Trophoblast cell (in vitro differentiated cells and primary cell): ENCODE results near the gene EPB41.

Experiments used
- DNase-seq, 2 donors: peaks; one replicate each; pipeline ENCODE4 v3.0.0-alpha.2; 2016
- H2AFZ ChIP-seq: 2 replicates; pipeline ENCODE4 v1.6.1; 2013; ENCODE audit warnings: low read length, moderate library complexity, mild to moderate bottlenecking; ENCODE audit not compliant: insufficient read depth, poor library complexity
- H2AK5ac ChIP-seq: 2 replicates; pipeline ENCODE4 v1.6.1; 2013; ENCODE audit warnings: mild to moderate bottlenecking, low read length
- H2BK120ac ChIP-seq: 2 replicates; pipeline ENCODE4 v1.6.1; 2013; ENCODE audit warnings: low read length, mild to moderate bottlenecking, moderate library complexity; ENCODE audit not compliant: insufficient read depth, poor library complexity
- H2BK12ac ChIP-seq: 2 replicates; pipeline ENCODE4 v1.6.1; 2013; ENCODE audit warnings: mild to moderate bottlenecking, low read length, moderate library complexity
- H2BK5ac ChIP-seq: 2 replicates; pipeline ENCODE4 v1.6.1; 2013; ENCODE audit warnings: low read length, low read depth, moderate library complexity, mild to moderate bottlenecking; ENCODE audit not compliant: poor library complexity
- H3K14ac ChIP-seq: 2 replicates; pipeline ENCODE4 v1.6.1; 2013; ENCODE audit warnings: mild to moderate bottlenecking, low read length
- H3K18ac ChIP-seq: 2 replicates; pipeline ENCODE4 v1.6.1; 2013; ENCODE audit warnings: mild to moderate bottlenecking, low read length
- H3K23ac ChIP-seq: 2 replicates; pipeline ENCODE4 v1.6.1; 2013; ENCODE audit warnings: low read length
- H3K27ac ChIP-seq: 2 replicates; pipeline ENCODE4 v1.5.1; 2013; ENCODE audit warnings: low read depth, mild to moderate bottlenecking, inconsistent platforms, low read length, moderate library complexity
- H3K27me3 ChIP-seq: 2 replicates; pipeline ENCODE4 v1.6.1; 2013; ENCODE audit warnings: inconsistent platforms, mild to moderate bottlenecking, low read length, moderate library complexity; ENCODE audit not compliant: insufficient read depth
- H3K36me3 ChIP-seq, 2 experiments: 1 replicate in 1 of 2; 2 replicates in 1 of 2; pipeline ENCODE4 v1.6.1; 2013; ENCODE audit warnings: low read length in 2 of 2, mild to moderate bottlenecking in 2 of 2, moderate library complexity in 1 of 2; ENCODE audit not compliant: insufficient read depth in 2 of 2, control insufficient read depth in 1 of 2
- H3K4ac ChIP-seq: 2 replicates; pipeline ENCODE4 v1.6.1; 2013; ENCODE audit warnings: low read depth, mild to moderate bottlenecking, low read length, moderate library complexity
- H3K4me1 ChIP-seq, 2 experiments: 1 replicate in 1 of 2; 2 replicates in 1 of 2; pipeline ENCODE4 v1.6.1; 2013; ENCODE audit warnings: low read length in 2 of 2, mild to moderate bottlenecking in 2 of 2, moderate library complexity in 1 of 2; ENCODE audit not compliant: insufficient read depth in 2 of 2, control insufficient read depth in 1 of 2
- H3K4me2 ChIP-seq: 2 replicates; pipeline ENCODE4 v1.6.1; 2013; ENCODE audit warnings: inconsistent platforms, mild to moderate bottlenecking, low read length, moderate library complexity
- H3K4me3 ChIP-seq: 2 replicates; pipeline ENCODE4 v1.5.1; 2013; ENCODE audit warnings: mild to moderate bottlenecking, low read depth, low read length, inconsistent platforms
- H3K79me1 ChIP-seq: one replicate; pipeline ENCODE4 v1.6.1; 2013; ENCODE audit warnings: low read length
- H3K79me2 ChIP-seq: 2 replicates; pipeline ENCODE4 v1.6.1; 2013; ENCODE audit warnings: low read length, mild to moderate bottlenecking; ENCODE audit not compliant: control insufficient read depth, insufficient read depth, poor library complexity
- H3K9ac ChIP-seq: 2 replicates; pipeline ENCODE4 v1.6.1; 2013; ENCODE audit warnings: mild to moderate bottlenecking, low read length
- H3K9me3 ChIP-seq: 2 replicates; pipeline ENCODE4 v1.6.1; 2013; ENCODE audit warnings: low read depth, mild to moderate bottlenecking, control low read depth, inconsistent platforms, low read length; ENCODE audit not compliant: insufficient read depth
- H4K12ac ChIP-seq: 2 replicates; pipeline ENCODE4 v1.6.1; 2013; ENCODE audit warnings: low read depth, mild to moderate bottlenecking, low read length, moderate library complexity
- H4K8ac ChIP-seq: 2 replicates; pipeline ENCODE4 v1.6.1; 2013; ENCODE audit warnings: low read depth, mild to moderate bottlenecking, low read length, moderate library complexity
- H4K91ac ChIP-seq: one replicate; pipeline ENCODE4 v1.6.1; 2013; ENCODE audit warnings: low read depth, mild to moderate bottlenecking, low read length, moderate library complexity
- WGBS: extraction: QIAGEN DNeasy Blood & Tissue Kit; methylation state at CpG from one replicate; pipeline ENCODE4 v1.1.7; 2013; ENCODE audit warnings: missing lambda C conversion rate; ENCODE audit not compliant: insufficient read length, insufficient coverage; ENCODE audit errors: extremely low coverage; 5-methylcytosine and 5-hydroxymethylcytosine counted together

The EPB41 gene

GRCh38 chr1:28878796-28879195, 35.6 kb upstream of the EPB41 start:
- Histone ChIP-seq H2AFZ (no peak overlapping the region), H3K79me1 (no peaks in the 10 kb centered on the region), H4K91ac (no peak overlapping the region), H2AK5ac (no peak overlapping the region), H3K9me3 (no peaks in the 10 kb centered on the region), H2BK5ac (no peak overlapping the region), H3K27ac (no peak overlapping the region), H4K8ac (no peak overlapping the region), H3K4me3 (no peak overlapping the region), H3K36me3 (no peaks in the 10 kb centered on the region), H2BK120ac (no peak overlapping the region), H3K18ac (no peak overlapping the region), H3K4ac (no peak overlapping the region), H3K9ac (no peak overlapping the region), H3K79me2 (no peaks in the 10 kb centered on the region), H3K27me3 (no peaks in the 10 kb centered on the region), H4K12ac (no peak overlapping the region), H3K23ac (no peak overlapping the region), H3K14ac (no peak overlapping the region), H3K4me1 (peaks cover 5% of the 10 kb centered on the region in 2 experiments), H2BK12ac (no peak overlapping the region), H3K4me2 (no peak overlapping the region)
- DNase-seq, result no peak
- WGBS, result no CpG with 5 or more reads among the region's 4 CpGs

GRCh38 chr1:28882009-28882628, 32.2 kb upstream of the EPB41 start:
- no CpG with 5 or more reads among the region's 13 CpGs for WGBS
- H3K4me3 ChIP-seq, result no peak overlapping the region
- H2BK12ac ChIP-seq, result peak overlapping the region; percentile 47
- H4K12ac ChIP-seq, result no peak overlapping the region
- no peak overlapping the region for H3K27ac ChIP-seq
- H3K4me2 ChIP-seq, result no peak overlapping the region
- peak overlapping the region; percentile 1 for H2AK5ac ChIP-seq
- H3K36me3 ChIP-seq, result no peaks in the 10 kb centered on the region
- no peak overlapping the region for H3K18ac ChIP-seq
- no peak overlapping the region for H3K9ac ChIP-seq
- no peak overlapping the region for H4K91ac ChIP-seq
- peaks cover 6% of the 10 kb centered on the region for H3K79me1 ChIP-seq
- peak overlapping the region; percentile 13 for H2BK120ac ChIP-seq
- no peaks in the 10 kb centered on the region for H3K9me3 ChIP-seq
- peaks cover 12 to 19% of the 10 kb centered on the region in 2 experiments for H3K4me1 ChIP-seq
- H2AFZ ChIP-seq, result no peak overlapping the region
- no peak overlapping the region for H3K23ac ChIP-seq
- no peak overlapping the region for H3K4ac ChIP-seq
- H3K27me3 ChIP-seq, result no peaks in the 10 kb centered on the region
- H3K14ac ChIP-seq, result no peak overlapping the region
- no peak overlapping the region for H4K8ac ChIP-seq
- DNase-seq, result peak; percentile 82 to 94
- no peaks in the 10 kb centered on the region for H3K79me2 ChIP-seq
- no peak overlapping the region for H2BK5ac ChIP-seq

- H2AFZ ChIP-seq, result no peak overlapping the region
- no peak overlapping the region for H4K91ac ChIP-seq
- no peak overlapping the region for H2BK12ac ChIP-seq
- no CpG with 5 or more reads among the region's 1 CpG for WGBS
- H2BK5ac ChIP-seq, result no peak overlapping the region
- H3K4ac ChIP-seq, result no peak overlapping the region
- no peak overlapping the region for H3K18ac ChIP-seq
- peaks cover 12% of the 10 kb centered on the region for H3K79me1 ChIP-seq
- no peak overlapping the region for H2AK5ac ChIP-seq
- no peaks in the 10 kb centered on the region for H3K27me3 ChIP-seq
- H3K36me3 ChIP-seq, result no peaks in the 10 kb centered on the region
- no peak overlapping the region for H3K14ac ChIP-seq
- H3K4me3 ChIP-seq, result no peak overlapping the region
- H3K9ac ChIP-seq, result no peak overlapping the region
- no peak overlapping the region for H4K12ac ChIP-seq
- no peak overlapping the region for H3K23ac ChIP-seq
- no peak overlapping the region for H3K4me2 ChIP-seq
- H3K27ac ChIP-seq, result no peak overlapping the region
- H3K9me3 ChIP-seq, result no peaks in the 10 kb centered on the region
- no peaks in the 10 kb centered on the region for H3K79me2 ChIP-seq
- H2BK120ac ChIP-seq, result no peak overlapping the region
- no peak for DNase-seq
- peaks cover 16 to 24% of the 10 kb centered on the region in 2 experiments for H3K4me1 ChIP-seq
- H4K8ac ChIP-seq, result no peak overlapping the region
Observed at GRCh38 chr1:28883242-28883616, 31.1 kb upstream of the EPB41 start.

- Histone ChIP-seq H3K4me3 (no peak overlapping the region), H3K4me1 (peaks cover 18 to 32% of the 10 kb centered on the region in 2 experiments), H3K79me1 (peaks cover 12% of the 10 kb centered on the region), H3K18ac (no peak overlapping the region), H2AFZ (no peak overlapping the region), H4K91ac (no peak overlapping the region), H3K9ac (no peak overlapping the region), H3K36me3 (no peaks in the 10 kb centered on the region), H4K8ac (no peak overlapping the region), H2BK5ac (no peak overlapping the region), H2BK120ac (no peak overlapping the region), H3K79me2 (no peaks in the 10 kb centered on the region), H3K23ac (no peak overlapping the region), H3K27me3 (no peaks in the 10 kb centered on the region), H2AK5ac (peak overlapping the region; percentile 60), H3K14ac (no peak overlapping the region), H3K27ac (no peak overlapping the region), H2BK12ac (no peak overlapping the region), H3K9me3 (no peaks in the 10 kb centered on the region), H3K4ac (no peak overlapping the region), H3K4me2 (no peak overlapping the region), H4K12ac (no peak overlapping the region)
- DNase-seq, result no peak
- no CpG with 5 or more reads among the region's 7 CpGs for WGBS
Observed at GRCh38 chr1:28885472-28885877, 28.9 kb upstream of the EPB41 start.
